Mesenchymal stem cell (in vitro differentiated cells and primary cell): Measurements from ENCODE around the gene PI4KA.
"Not testable (repeated sequence)": the region's sequence is repeated elsewhere in the genome, so short reads cannot be mapped to it uniquely, and the experiment has no call there.

Source experiments
- DNase-seq: peaks from one replicate; pipeline ENCODE4 v3.0.0-alpha.2; 2013
- H2AFZ ChIP-seq: one replicate; pipeline ENCODE4 v1.6.1; 2013; ENCODE audit warnings: low read depth, mild to moderate bottlenecking, control low read depth, inconsistent platforms, low read length, moderate library complexity
- H2AK5ac ChIP-seq: 2 replicates; pipeline ENCODE4 v1.6.1; 2013; ENCODE audit warnings: low read length, moderate library complexity, mild to moderate bottlenecking, inconsistent platforms; ENCODE audit not compliant: severe bottlenecking
- H2BK120ac ChIP-seq: one replicate; pipeline ENCODE4 v1.6.1; 2013; ENCODE audit warnings: low read depth, mild to moderate bottlenecking, inconsistent platforms, low read length, moderate library complexity
- H2BK12ac ChIP-seq, 2 experiments: one replicate each; pipeline ENCODE4 v1.6.1; 2013; ENCODE audit warnings: inconsistent platforms in 2 of 2, low read length in 2 of 2, mild to moderate bottlenecking in 2 of 2, moderate library complexity in 2 of 2, control low read depth in 1 of 2
- H2BK15ac ChIP-seq: one replicate; pipeline ENCODE4 v1.6.1; 2013; ENCODE audit warnings: mild to moderate bottlenecking, low read depth, inconsistent platforms; ENCODE audit not compliant: poor library complexity, severe bottlenecking
- H2BK5ac ChIP-seq: 2 replicates; pipeline ENCODE4 v1.6.1; 2013; ENCODE audit warnings: low read depth, mild to moderate bottlenecking, low read length, control low read depth, inconsistent platforms; ENCODE audit not compliant: poor library complexity, severe bottlenecking
- H3K14ac ChIP-seq, 2 experiments: one replicate each; pipeline ENCODE4 v1.6.1; 2013; ENCODE audit warnings: inconsistent platforms in 2 of 2, low read length in 2 of 2, control low read depth in 1 of 2, mild to moderate bottlenecking in 1 of 2, moderate library complexity in 1 of 2
- H3K18ac ChIP-seq, 2 experiments: one replicate each; pipeline ENCODE4 v1.6.1; 2013; ENCODE audit warnings: inconsistent platforms in 2 of 2, low read length in 2 of 2, control low read depth in 1 of 2, low read depth in 1 of 2, mild to moderate bottlenecking in 1 of 2
- H3K23ac ChIP-seq, 2 experiments: one replicate each; pipeline ENCODE4 v1.6.1; 2013; ENCODE audit warnings: inconsistent platforms in 2 of 2, low read length in 2 of 2, mild to moderate bottlenecking in 2 of 2, moderate library complexity in 2 of 2, control low read depth in 1 of 2
- H3K27ac ChIP-seq: 2 replicates; pipeline ENCODE4 v1.5.1; 2013; ENCODE audit warnings: mild to moderate bottlenecking, moderate library complexity, low read length, control low read depth, inconsistent platforms; ENCODE audit not compliant: poor library complexity, severe bottlenecking
- H3K27me3 ChIP-seq, 2 experiments: 2 replicates each; pipeline versions ENCODE4 v1.6.1 to v1.7.0; 2013; ENCODE audit warnings: low read length in 2 of 2, mild to moderate bottlenecking in 2 of 2, moderate library complexity in 2 of 2, control low read depth in 1 of 2, inconsistent platforms in 1 of 2; ENCODE audit not compliant: control insufficient read depth in 1 of 2, insufficient read depth in 1 of 2
- H3K36me3 ChIP-seq, 2 experiments: 2 replicates each; pipeline versions ENCODE4 v1.6.1 to v1.7.0; 2013; ENCODE audit warnings: low read length in 2 of 2, control low read depth in 1 of 2, inconsistent platforms in 1 of 2, low read depth in 1 of 2, mild to moderate bottlenecking in 1 of 2; ENCODE audit not compliant: insufficient read depth in 2 of 2, control insufficient read depth in 1 of 2
- H3K4ac ChIP-seq, 2 experiments: one replicate each; pipeline ENCODE4 v1.6.1; 2013; ENCODE audit warnings: inconsistent platforms in 2 of 2, low read length in 2 of 2, mild to moderate bottlenecking in 2 of 2, moderate library complexity in 2 of 2, control low read depth in 1 of 2, low read depth in 1 of 2
- H3K4me1 ChIP-seq: 2 replicates; pipeline ENCODE4 v1.6.1; 2013; ENCODE audit warnings: low read depth, low read length, control low read depth; ENCODE audit not compliant: control insufficient read depth, insufficient read depth
- H3K4me2 ChIP-seq: 2 replicates; pipeline ENCODE4 v1.6.1; 2013; ENCODE audit warnings: low read length, mild to moderate bottlenecking, inconsistent platforms; ENCODE audit not compliant: poor library complexity, severe bottlenecking
- H3K4me3 ChIP-seq, 2 experiments: 2 replicates each; pipeline versions ENCODE4 v1.5.1 to v1.7.0; 2013; ENCODE audit warnings: low read length in 2 of 2, mild to moderate bottlenecking in 2 of 2, control low read depth in 1 of 2, low read depth in 1 of 2; ENCODE audit not compliant: insufficient read depth in 1 of 2
- H3K79me1 ChIP-seq: replicated peaks from 2 replicates; pipeline ENCODE4 v1.6.1; 2013; ENCODE audit warnings: mild to moderate bottlenecking, control low read depth, low read length, inconsistent platforms; ENCODE audit not compliant: poor library complexity, severe bottlenecking
- H3K9ac ChIP-seq: 2 replicates; pipeline ENCODE4 v1.7.0; 2013; ENCODE audit warnings: mild to moderate bottlenecking, low read length, moderate library complexity
- H3K9me3 ChIP-seq: 2 replicates; pipeline ENCODE4 v1.7.0; 2013; ENCODE audit warnings: mild to moderate bottlenecking, low read length; ENCODE audit not compliant: control insufficient read depth
- H4K8ac ChIP-seq: one replicate; pipeline ENCODE4 v1.6.1; 2013; ENCODE audit warnings: inconsistent platforms, mild to moderate bottlenecking, low read length, moderate library complexity
- H4K91ac ChIP-seq: one replicate; pipeline ENCODE4 v1.6.1; 2013; ENCODE audit warnings: mild to moderate bottlenecking, low read length, inconsistent platforms
- WGBS: methylation state at CpG from one replicate; pipeline ENCODE4 v1.1.7; 2013; ENCODE audit warnings: mixed read lengths; 5-methylcytosine and 5-hydroxymethylcytosine counted together

Gene PI4KA

DNA sequence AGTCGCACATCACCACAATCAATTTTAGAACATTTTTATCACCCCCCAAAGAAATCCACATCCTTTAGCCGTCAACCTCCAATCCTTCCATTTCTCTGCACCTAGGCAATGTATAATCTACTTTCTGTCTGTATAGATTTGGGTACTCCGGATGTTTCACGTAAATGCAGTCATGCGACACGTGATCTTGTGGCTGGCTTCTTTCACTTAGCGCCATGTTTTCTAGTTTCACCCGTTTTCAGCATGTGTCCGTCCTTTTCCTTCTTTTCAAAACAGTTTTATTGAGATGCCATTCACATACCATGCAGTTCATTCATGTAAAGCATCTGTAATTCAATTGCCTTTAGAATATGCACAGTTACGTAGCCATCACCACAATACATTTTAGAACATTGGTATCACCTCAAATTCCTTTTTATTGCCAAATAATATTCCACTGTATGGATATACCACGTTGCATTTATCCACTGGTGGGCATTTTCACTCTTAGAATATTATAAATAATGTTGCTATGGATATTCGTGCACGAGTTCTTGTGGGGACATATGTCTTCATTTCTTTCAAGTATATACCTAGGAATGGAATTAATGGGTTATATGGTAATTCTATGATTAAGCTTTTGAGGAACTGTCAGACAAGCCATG, 179.7 kb downstream of the PI4KA start:
- not testable (repeated sequence) for DNase-seq, H3K9me3 ChIP-seq, H3K27ac ChIP-seq, H2BK5ac ChIP-seq, H3K14ac ChIP-seq, H3K4ac ChIP-seq, H3K4me2 ChIP-seq, H3K23ac ChIP-seq, H3K4me1 ChIP-seq, H3K4me3 ChIP-seq, H4K8ac ChIP-seq, H4K91ac ChIP-seq, H3K79me1 ChIP-seq, H3K18ac ChIP-seq, H3K36me3 ChIP-seq, H3K9ac ChIP-seq, H2BK15ac ChIP-seq, H2AK5ac ChIP-seq, H2BK120ac ChIP-seq, H2AFZ ChIP-seq, H2BK12ac ChIP-seq
- WGBS, result 100% methylated on average over 1 of the region's 13 CpGs
- H3K27me3 ChIP-seq, result peaks cover 0 to 11% of the 10 kb centered on the region in 2 experiments

DNA sequence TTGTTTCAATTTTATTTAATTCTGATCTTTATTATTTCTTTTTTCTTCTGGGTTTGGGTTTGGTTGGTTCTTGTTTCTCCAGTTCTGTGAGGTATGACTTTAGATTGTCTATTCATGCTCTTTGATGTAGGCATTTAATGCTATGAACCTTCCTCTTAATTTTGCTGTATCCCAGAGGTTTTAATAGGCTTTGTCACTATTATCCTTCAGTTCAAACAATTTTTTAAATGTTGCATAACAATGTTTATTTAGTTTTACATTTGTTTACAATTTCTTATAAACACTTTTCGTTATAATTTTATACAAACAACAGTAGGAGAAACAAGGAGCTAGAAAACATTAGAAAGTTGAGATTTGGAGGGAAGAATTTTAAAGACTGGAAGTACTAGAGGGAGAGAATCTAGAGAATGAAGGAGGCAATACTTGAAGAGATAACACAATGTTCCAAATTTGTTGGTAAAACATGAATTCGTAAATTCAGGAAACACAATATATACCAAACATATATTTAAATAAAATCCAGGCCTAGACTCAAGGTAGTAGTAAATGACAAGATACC, 180.8 kb downstream of the PI4KA start:
- H2BK15ac ChIP-seq, result no peak overlapping the region
- WGBS, result no CpG with 5 or more reads among the region's 2 CpGs
- no peak overlapping the region for H4K8ac ChIP-seq
- no peak overlapping the region for H2AK5ac ChIP-seq
- H3K18ac ChIP-seq, result no peak overlapping the region
- no peak overlapping the region for H4K91ac ChIP-seq
- H3K4me3 ChIP-seq, result no peak overlapping the region
- no peak overlapping the region for H3K23ac ChIP-seq
- H3K27ac ChIP-seq, result no peak overlapping the region
- H3K79me1 ChIP-seq, result no peaks in the 10 kb centered on the region
- H3K9me3 ChIP-seq, result peaks cover 7% of the 10 kb centered on the region
- H3K14ac ChIP-seq, result no peak overlapping the region
- no peaks in the 10 kb centered on the region for H3K4me1 ChIP-seq
- H2AFZ ChIP-seq, result no peak overlapping the region
- peaks cover 0 to 23% of the 10 kb centered on the region in 2 experiments for H3K27me3 ChIP-seq
- DNase-seq, result no peak
- no peak overlapping the region for H2BK12ac ChIP-seq
- no peak overlapping the region for H3K4ac ChIP-seq
- no peaks in the 10 kb centered on the region for H3K36me3 ChIP-seq
- H3K4me2 ChIP-seq, result no peak overlapping the region
- H2BK5ac ChIP-seq, result no peak overlapping the region
- H3K9ac ChIP-seq, result no peak overlapping the region
- H2BK120ac ChIP-seq, result no peak overlapping the region

DNA sequence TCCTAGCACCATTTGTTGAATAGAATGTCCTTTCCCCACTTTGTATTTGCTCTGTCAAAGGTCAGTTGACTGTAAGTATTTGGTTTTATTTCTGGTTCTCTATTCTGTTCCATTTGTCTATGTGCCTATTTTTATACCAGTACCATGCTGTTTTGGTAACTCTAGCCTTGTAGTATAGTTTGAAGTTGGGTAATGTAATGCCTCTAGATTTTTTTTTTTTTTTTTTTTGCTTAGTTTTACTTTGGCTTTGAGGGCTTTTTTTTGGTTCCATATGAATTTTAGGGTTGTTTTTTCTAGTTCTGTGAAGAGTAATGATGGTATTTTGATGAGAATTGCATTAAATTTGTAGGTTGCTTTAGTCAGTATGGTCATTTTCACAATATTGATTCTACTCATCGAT, 183.0 kb downstream of the PI4KA start:
- not testable (repeated sequence) for H4K8ac ChIP-seq, H2AFZ ChIP-seq, H3K79me1 ChIP-seq, H3K23ac ChIP-seq, H3K4me1 ChIP-seq, H2BK15ac ChIP-seq, H2BK12ac ChIP-seq, H3K9me3 ChIP-seq, H3K4me2 ChIP-seq, H3K4me3 ChIP-seq, H2BK120ac ChIP-seq, H2AK5ac ChIP-seq, DNase-seq, H3K9ac ChIP-seq, H2BK5ac ChIP-seq, H3K18ac ChIP-seq, H4K91ac ChIP-seq, H3K14ac ChIP-seq, H3K36me3 ChIP-seq, H3K27ac ChIP-seq, H3K4ac ChIP-seq
- H3K27me3 ChIP-seq, result peaks cover 0 to 39% of the 10 kb centered on the region in 2 experiments
- WGBS, result no CpG with 5 or more reads among the region's 1 CpG

DNA sequence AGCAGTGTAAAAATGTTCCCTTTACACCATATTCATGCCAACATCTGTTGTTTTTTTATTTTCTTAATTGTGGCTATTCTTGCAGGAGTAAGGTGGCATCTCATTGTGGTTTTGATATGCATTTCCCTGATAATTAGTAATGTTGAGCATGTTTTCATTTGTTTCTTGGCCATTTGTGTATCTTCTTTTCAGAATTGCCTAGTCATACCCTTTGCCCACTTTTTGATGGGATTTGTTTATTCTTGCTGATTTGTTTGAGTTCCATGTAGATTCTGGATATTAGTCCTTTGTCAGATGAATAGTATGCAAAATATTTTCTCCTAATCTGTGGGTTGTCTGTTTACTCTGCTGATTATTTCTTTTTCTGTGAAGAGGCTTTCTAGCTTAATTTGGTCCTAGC, 183.6 kb downstream of the PI4KA start:
- Histone ChIP-seq H3K27ac (no peak overlapping the region), H2AFZ (no peak overlapping the region), H3K4ac (no peak overlapping the region), H4K8ac (no peak overlapping the region), H3K27me3 (peaks cover 0 to 39% of the 10 kb centered on the region in 2 experiments), H2BK120ac (no peak overlapping the region), H3K79me1 (no peaks in the 10 kb centered on the region), H3K9ac (no peak overlapping the region), H2BK5ac (no peak overlapping the region), H3K14ac (no peak overlapping the region), H3K9me3 (peaks cover 7% of the 10 kb centered on the region), H3K23ac (no peak overlapping the region), H2BK12ac (no peak overlapping the region), H3K18ac (no peak overlapping the region), H3K4me1 (no peaks in the 10 kb centered on the region), H2AK5ac (no peak overlapping the region), H2BK15ac (no peak overlapping the region), H3K4me3 (no peak overlapping the region), H4K91ac (no peak overlapping the region), H3K36me3 (no peaks in the 10 kb centered on the region), H3K4me2 (no peak overlapping the region)
- DNase-seq, result no peak
